Ishikawa (cell line): Measurements from ENCODE around the gene LILRB1.

Experiments
- EGR1 ChIP-seq: IDR thresholded peaks from 2 replicates; pipeline ENCODE4 v1.6.1; 2012
- MAX ChIP-seq: IDR thresholded peaks from 2 replicates; pipeline ENCODE4 v1.6.1; 2012
- REST ChIP-seq: IDR thresholded peaks from 2 replicates; pipeline ENCODE4 v1.6.1; 2012; ENCODE audit warnings: low read depth, mild to moderate bottlenecking
- TEAD4 ChIP-seq: IDR thresholded peaks from 2 replicates; pipeline ENCODE4 v1.6.1; 2012
- YY1 ChIP-seq: IDR thresholded peaks from 2 replicates; pipeline ENCODE4 v1.6.1; 2012; ENCODE audit warnings: low read depth

- TF ChIP-seq REST: no peak
- no peak for TF ChIP-seq MAX
- no peak for TF ChIP-seq EGR1
- TF ChIP-seq TEAD4: no peak
- TF ChIP-seq YY1: no peak
Observed at GRCh38 chr19:54677217-54677616, 46.9 kb downstream of the LILRB1 start.
